HepG2 (cell line): ENCODE results near the gene TPI1. TPM values are rescaled to one million over a fixed set of nuclear protein-coding genes. Genes with fewer than 3 reads are reported as not detected.

Experiments used
- ETV5 ChIP-seq: IDR thresholded peaks from 2 replicates; pipeline ENCODE4 v1.6.1; 2018; ENCODE audit warnings: missing biosample characterization, missing genetic modification reagents, inconsistent platforms, borderline replicate concordance
- GFI1 ChIP-seq: sonication (generic); formaldehyde crosslinking; IDR thresholded peaks from 2 replicates; pipeline ENCODE4 v1.5.0; 2020; ENCODE audit warnings: missing genetic modification reagents, mild to moderate bottlenecking, borderline replicate concordance
- HDAC1 ChIP-seq: sonication (generic); formaldehyde crosslinking; IDR thresholded peaks from 2 replicates; pipeline ENCODE4 v1.5.1; 2020; ENCODE audit warnings: mild to moderate bottlenecking, missing genetic modification reagents
- KDM2A ChIP-seq: sonication (generic); formaldehyde crosslinking; IDR thresholded peaks from 2 replicates; pipeline ENCODE4 v1.4.0; 2020; ENCODE audit warnings: low read depth, missing genetic modification reagents, borderline replicate concordance
- LCORL ChIP-seq, 2 experiments: fragments of 450-650 bp in 1 of 2; sonication (generic) in 1 of 2; formaldehyde crosslinking in 1 of 2; IDR thresholded peaks; 2 replicates each; pipeline versions ENCODE4 v1.5.0 to v1.6.1; 2017 to 2020; ENCODE audit warnings: antibody characterized with exemption in 1 of 2, missing genetic modification reagents in 1 of 2
- MED1 ChIP-seq: sonication (generic); formaldehyde crosslinking; IDR thresholded peaks from 2 replicates; pipeline ENCODE4 v1.4.0; 2020; ENCODE audit warnings: missing genetic modification reagents
- MXD4 ChIP-seq: IDR thresholded peaks from 2 replicates; pipeline ENCODE4 v1.6.1; 2016; ENCODE audit warnings: mild to moderate bottlenecking, missing biosample characterization, missing genetic modification reagents
- NCOA1 ChIP-seq: sonication (generic); formaldehyde crosslinking; IDR thresholded peaks from 2 replicates; pipeline ENCODE4 v1.9.0; 2021; ENCODE audit warnings: missing genetic modification reagents
- NR2C2 ChIP-seq: sonication (generic); formaldehyde crosslinking; IDR thresholded peaks from 2 replicates; pipeline ENCODE4 v1.4.0; 2020; ENCODE audit warnings: missing genetic modification reagents, mild to moderate bottlenecking, moderate library complexity, borderline replicate concordance
- PATZ1 ChIP-seq: sonication (generic); formaldehyde crosslinking; IDR thresholded peaks from 2 replicates; pipeline ENCODE4 v1.4.0; 2020; ENCODE audit warnings: missing genetic modification reagents
- PHF20 ChIP-seq: sonication (generic); formaldehyde crosslinking; IDR thresholded peaks from 2 replicates; pipeline ENCODE4 v1.5.0; 2020; ENCODE audit warnings: mild to moderate bottlenecking, missing genetic modification reagents
- TSC22D2 ChIP-seq: sonication (generic); formaldehyde crosslinking; IDR thresholded peaks from 2 replicates; pipeline ENCODE4 v1.5.1; 2020; ENCODE audit warnings: missing genetic modification reagents, mild to moderate bottlenecking, borderline replicate concordance
- ZBTB7B ChIP-seq: sonication (generic); formaldehyde crosslinking; IDR thresholded peaks from 2 replicates; pipeline ENCODE4 v1.4.0; 2020; ENCODE audit warnings: missing genetic modification reagents
- ZNF256 ChIP-seq: sonication (generic); formaldehyde crosslinking; conservative IDR thresholded peaks from 2 replicates; pipeline ENCODE4 v1.4.0; 2020; ENCODE audit warnings: missing genetic modification reagents
- ZNF543 ChIP-seq: sonication (generic); formaldehyde crosslinking; IDR thresholded peaks from 2 replicates; pipeline ENCODE4 v1.4.0; 2020; ENCODE audit warnings: mild to moderate bottlenecking, missing genetic modification reagents
- ZNF660 ChIP-seq: sonication (generic); formaldehyde crosslinking; IDR thresholded peaks from 2 replicates; pipeline ENCODE4 v1.5.1; 2020; ENCODE audit warnings: mild to moderate bottlenecking, low read depth, missing genetic modification reagents, borderline replicate concordance
- ZNF687 ChIP-seq: sonication (generic); formaldehyde crosslinking; IDR thresholded peaks from 2 replicates; pipeline ENCODE4 v1.5.1; 2020; ENCODE audit warnings: mild to moderate bottlenecking, missing genetic modification reagents, moderate library complexity
- ZSCAN22 ChIP-seq: sonication (generic); formaldehyde crosslinking; IDR thresholded peaks from 2 replicates; pipeline ENCODE4 v1.4.0; 2020; ENCODE audit warnings: mild to moderate bottlenecking, missing genetic modification reagents
- polyA plus RNA-seq, 8 experiments: library from polyadenylated mRNA; depleted of rRNA in 3 of 8; stranded (reverse) in 7 of 8; unstranded in 1 of 8; fragments of >200 nt; fragmentation: Illumina TruSeq in 4 of 8; extraction: Trizol in 4 of 8; gene quantifications; 2 replicates each; pipeline versions ENCODE4 v1.2.1 to v1.2.3, GENCODE V29; 2011 to 2016; ENCODE audit warnings: low read depth in 4 of 8, missing spikeins in 1 of 8, mixed read lengths in 1 of 8; ENCODE audit not compliant: insufficient read depth in 1 of 8
- total RNA-seq, 5 experiments: library from RNA; depleted of rRNA; stranded (reverse); fragments of >200 nt; fragmentation: Illumina TruSeq; extraction: Trizol; gene quantifications; 2 replicates each; pipeline ENCODE4 v1.2.3, GENCODE V29; 2016; ENCODE audit warnings: low read depth in 1 of 5
- TF ChIP-seq, protein P1 (sequence below): sonication (generic); IDR thresholded peaks from 2 replicates; pipeline ENCODE4 v1.6.1; 2016; ENCODE audit warnings: low read depth, borderline replicate concordance
- TF ChIP-seq, protein P2 (sequence below): IDR thresholded peaks from 2 replicates; pipeline ENCODE4 v1.6.1; 2016; ENCODE audit warnings: missing genetic modification reagents, missing compliant biosample characterization
- TF ChIP-seq, protein P3 (sequence below): sonication (generic); formaldehyde crosslinking; IDR thresholded peaks from 2 replicates; pipeline ENCODE4 v1.5.0; 2020; ENCODE audit warnings: missing genetic modification reagents

TPI1 gene
- total and polyA plus RNA-seq, 2 of the 13 experiments (the other 11 are each of a cell fraction or from before 2014, with no cell fraction given) = 945 to 2,535 TPM

DNA sequence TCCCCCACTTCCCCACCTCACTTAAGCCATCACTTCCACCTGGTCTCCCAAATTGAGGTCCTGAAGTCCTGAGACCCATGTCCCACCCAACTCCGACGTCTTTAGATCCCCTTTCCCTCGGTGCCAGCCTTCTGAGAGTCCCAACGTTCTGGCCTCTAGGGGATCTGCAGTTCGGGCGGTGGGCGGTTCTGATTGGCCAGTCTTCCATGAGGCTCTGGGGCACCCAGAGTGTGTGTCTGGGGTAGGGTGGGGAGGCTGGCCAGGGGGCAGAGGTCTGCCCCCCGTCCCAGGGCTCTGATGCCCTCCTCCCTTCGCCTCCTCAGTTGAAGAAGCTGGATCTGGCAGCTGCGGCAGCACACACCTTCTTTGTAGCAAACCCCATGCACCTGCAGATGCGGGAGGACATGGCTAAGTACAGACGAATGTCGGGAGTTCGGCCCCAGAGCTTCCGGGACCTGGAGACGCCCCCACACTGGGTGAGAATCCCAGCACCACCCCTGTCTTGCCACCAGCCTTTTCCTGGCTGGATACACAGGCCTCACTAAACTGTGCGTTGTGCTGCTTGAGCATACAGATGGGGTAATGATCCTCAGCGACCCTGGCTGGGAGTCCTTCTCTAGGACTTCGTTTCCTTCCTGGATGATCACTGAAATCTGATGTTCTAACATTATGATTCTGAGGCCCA, 37.7 kb upstream of the TPI1 start (continued):
- peak; percentile 68 for TF ChIP-seq ZNF687 (CRISPR knock-in tag)
- TF ChIP-seq, protein P1, sequence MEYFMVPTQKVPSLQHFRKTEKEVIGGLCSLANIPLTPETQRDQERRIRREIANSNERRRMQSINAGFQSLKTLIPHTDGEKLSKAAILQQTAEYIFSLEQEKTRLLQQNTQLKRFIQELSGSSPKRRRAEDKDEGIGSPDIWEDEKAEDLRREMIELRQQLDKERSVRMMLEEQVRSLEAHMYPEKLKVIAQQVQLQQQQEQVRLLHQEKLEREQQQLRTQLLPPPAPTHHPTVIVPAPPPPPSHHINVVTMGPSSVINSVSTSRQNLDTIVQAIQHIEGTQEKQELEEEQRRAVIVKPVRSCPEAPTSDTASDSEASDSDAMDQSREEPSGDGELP = no peak
- 0 out of 2 replicates have a peak, but pooled peaks have one; percentile 9 for TF ChIP-seq MXD4 (CRISPR knock-in tag)
- TF ChIP-seq NR2C2 (CRISPR knock-in tag) = 0 out of 2 replicates have a peak, but pooled peaks have one; percentile 21
- peak; percentile 16 for TF ChIP-seq PHF20 (CRISPR knock-in tag)
- TF ChIP-seq ZNF256 = 0 out of 2 replicates have a peak, but pooled peaks have one; percentile 55
- TF ChIP-seq KDM2A (CRISPR knock-in tag) = no peak
- 0 out of 2 replicates have a peak, but pooled peaks have one; percentile 48 for TF ChIP-seq ZBTB7B (CRISPR knock-in tag)
- no peak for TF ChIP-seq ETV5
- no peak for TF ChIP-seq LCORL (IDR thresholded peaks at IDR 0.05)
- peak; percentile 49; the same call in 1 of the 2 replicates for TF ChIP-seq LCORL (CRISPR knock-in tag; IDR thresholded peaks at IDR 0.05)
- no peak for TF ChIP-seq TSC22D2
- no peak for TF ChIP-seq ZSCAN22 (CRISPR knock-in tag)
- peak; percentile 59; the same call in 1 of the 2 replicates for TF ChIP-seq MED1 (CRISPR knock-in tag)
- TF ChIP-seq GFI1 (CRISPR knock-in tag) = no peak
- 0 out of 2 replicates have a peak, but pooled peaks have one; percentile 30 for TF ChIP-seq PATZ1 (CRISPR knock-in tag)
- TF ChIP-seq, protein P2, sequence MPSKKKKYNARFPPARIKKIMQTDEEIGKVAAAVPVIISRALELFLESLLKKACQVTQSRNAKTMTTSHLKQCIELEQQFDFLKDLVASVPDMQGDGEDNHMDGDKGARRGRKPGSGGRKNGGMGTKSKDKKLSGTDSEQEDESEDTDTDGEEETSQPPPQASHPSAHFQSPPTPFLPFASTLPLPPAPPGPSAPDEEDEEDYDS (CRISPR knock-in tag) = peak; percentile 35; the same call in 1 of the 2 replicates
- TF ChIP-seq NCOA1 (CRISPR knock-in tag) = no peak
- no peak for TF ChIP-seq ZNF660
- peak; percentile 25; the same call in 1 of the 2 replicates for TF ChIP-seq HDAC1 (CRISPR knock-in tag)
- TF ChIP-seq, protein P3, sequence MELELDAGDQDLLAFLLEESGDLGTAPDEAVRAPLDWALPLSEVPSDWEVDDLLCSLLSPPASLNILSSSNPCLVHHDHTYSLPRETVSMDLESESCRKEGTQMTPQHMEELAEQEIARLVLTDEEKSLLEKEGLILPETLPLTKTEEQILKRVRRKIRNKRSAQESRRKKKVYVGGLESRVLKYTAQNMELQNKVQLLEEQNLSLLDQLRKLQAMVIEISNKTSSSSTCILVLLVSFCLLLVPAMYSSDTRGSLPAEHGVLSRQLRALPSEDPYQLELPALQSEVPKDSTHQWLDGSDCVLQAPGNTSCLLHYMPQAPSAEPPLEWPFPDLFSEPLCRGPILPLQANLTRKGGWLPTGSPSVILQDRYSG = 0 out of 2 replicates have a peak, but pooled peaks have one; percentile 50
- TF ChIP-seq ZNF543 = 0 out of 2 replicates have a peak, but pooled peaks have one; percentile 5
